GM13977 (cell line): ENCODE data around the gene EPAS1.

Source experiments
- DNase-seq: peaks from one replicate; pipeline ENCODE4 v3.0.0; 2012; ENCODE audit warnings: low spot score
- in situ Hi-C: fragments of 300-500 bp; cut with MboI; formaldehyde crosslinking; loops from one replicate; pipeline ENCODE4 v1.12.0; 2022; ENCODE audit warnings: low sequenced_read_pairs, low pct_unique_long_range_greater_than_20kb, mixed read lengths, inconsistent platforms; ENCODE audit not compliant: unreplicated experiment
- TF ChIP-seq, protein P1 (sequence below): IDR thresholded peaks from 2 replicates; pipeline ENCODE4 v1.5.1; 2012; ENCODE audit warnings: mild to moderate bottlenecking, control low read depth; ENCODE audit not compliant: insufficient read depth; ENCODE audit errors: extremely low read depth, missing control alignments

Gene EPAS1

DNA sequence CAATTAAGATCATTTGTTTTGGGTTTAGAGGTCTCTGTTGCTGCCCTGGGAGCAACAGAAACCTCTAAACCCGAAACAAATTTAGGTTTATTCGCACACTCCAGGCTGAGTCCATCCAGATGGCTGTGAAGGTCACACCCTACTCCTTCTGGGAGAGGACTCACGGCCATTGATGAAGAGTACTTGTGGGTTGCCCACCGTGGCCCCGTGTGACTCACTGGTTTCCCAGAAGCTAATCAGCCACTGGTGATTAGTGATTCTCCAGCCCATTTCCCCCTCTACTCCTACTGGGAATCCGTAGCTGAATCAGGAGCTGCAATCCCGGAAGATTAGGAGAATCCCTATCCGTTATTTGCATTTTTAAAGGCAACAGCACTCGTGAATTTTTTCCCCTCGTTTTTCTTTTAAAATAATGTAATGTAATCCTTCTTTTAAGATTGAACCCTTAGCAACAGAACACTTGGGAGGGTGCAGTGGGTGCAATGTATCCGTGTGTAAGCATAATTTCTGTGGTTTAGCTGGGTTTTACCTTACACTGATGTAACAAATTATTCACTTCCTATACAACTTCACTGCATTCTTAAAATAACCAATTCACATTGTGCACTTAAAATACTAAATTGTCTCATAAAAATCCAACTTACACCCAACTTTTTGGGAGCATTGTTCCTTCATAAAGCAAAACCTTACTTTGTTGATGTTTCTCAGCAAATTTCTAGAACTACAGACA, 27.5 kb upstream of the EPAS1 start:
- TF ChIP-seq, protein P1, sequence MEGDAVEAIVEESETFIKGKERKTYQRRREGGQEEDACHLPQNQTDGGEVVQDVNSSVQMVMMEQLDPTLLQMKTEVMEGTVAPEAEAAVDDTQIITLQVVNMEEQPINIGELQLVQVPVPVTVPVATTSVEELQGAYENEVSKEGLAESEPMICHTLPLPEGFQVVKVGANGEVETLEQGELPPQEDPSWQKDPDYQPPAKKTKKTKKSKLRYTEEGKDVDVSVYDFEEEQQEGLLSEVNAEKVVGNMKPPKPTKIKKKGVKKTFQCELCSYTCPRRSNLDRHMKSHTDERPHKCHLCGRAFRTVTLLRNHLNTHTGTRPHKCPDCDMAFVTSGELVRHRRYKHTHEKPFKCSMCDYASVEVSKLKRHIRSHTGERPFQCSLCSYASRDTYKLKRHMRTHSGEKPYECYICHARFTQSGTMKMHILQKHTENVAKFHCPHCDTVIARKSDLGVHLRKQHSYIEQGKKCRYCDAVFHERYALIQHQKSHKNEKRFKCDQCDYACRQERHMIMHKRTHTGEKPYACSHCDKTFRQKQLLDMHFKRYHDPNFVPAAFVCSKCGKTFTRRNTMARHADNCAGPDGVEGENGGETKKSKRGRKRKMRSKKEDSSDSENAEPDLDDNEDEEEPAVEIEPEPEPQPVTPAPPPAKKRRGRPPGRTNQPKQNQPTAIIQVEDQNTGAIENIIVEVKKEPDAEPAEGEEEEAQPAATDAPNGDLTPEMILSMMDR = no peak
- DNase-seq = no peak
- in situ Hi-C loops = no loop called here

DNA sequence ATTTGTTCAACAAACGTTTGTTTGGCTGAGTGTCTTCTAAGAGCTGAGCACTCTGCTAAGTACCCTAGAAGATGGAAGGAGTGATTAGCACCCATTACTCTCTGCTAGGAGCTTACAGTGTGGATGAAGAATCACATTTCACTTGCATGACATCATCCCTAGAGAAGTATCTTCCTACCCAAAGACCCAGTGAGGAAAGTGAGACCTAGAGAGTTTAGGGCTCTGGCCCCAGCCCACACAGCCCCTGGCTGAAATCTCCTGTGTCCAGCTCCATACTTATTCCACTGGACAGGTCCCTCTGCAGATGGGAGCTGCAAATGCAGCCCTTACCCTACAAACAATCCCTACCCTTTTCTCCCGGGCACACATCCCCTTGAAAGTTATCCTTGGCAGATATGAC, 26.8 kb upstream of the EPAS1 start:
- DNase-seq = no peak
- TF ChIP-seq, protein P1 = no peak
- in situ Hi-C loops = no loop called here

DNA sequence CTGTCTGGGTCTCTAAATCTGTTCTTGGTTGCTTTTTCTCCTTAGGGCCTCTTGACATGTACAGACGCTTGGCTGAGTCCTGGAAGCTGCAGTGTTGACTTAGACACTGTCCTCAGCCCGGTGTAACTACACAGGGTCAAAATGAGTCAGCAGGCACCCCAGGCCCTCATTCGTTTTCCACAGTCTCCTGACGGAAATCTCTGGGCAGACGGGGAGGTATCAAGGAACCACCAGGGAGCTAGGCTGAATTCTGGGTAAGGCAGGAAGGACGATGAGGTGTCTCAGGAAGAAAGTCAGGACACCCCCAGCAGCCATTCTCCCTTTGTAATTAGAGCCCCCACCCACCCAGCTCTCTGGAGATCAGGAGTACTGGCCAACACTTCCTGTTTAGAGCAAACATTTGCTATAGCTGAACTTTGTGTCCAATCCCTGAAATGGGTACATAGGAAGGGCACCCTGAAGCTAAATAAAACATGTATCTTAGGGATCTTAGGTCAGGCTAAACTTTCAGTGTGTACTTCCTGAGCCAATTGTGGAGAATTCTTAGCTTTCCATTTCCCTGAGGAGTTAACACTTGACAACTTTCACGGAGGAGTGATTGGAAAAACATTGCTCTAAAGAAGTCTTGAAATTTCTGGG, 23.9 kb upstream of the EPAS1 start:
- in situ Hi-C loops = no loop called here
- TF ChIP-seq, protein P1 = no peak
- no peak for DNase-seq

DNA sequence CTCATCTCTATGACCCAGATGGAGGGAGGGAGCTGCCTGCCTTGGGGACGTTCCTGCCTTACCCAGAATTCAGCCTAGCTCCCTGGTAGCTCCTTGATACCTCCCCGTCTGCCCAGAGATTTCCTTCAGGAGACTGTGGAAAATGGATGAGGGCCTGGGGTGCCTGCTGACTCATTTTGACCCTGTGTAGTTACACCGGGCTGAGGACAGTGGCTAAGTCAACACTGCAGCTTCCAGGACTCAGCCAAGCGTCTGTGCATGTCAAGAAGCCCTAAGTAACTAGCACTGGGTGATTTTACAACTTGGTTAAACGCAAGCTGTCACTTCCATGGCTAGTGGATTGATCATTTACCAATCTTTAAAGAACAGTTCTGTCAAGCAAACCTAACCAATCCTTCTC, 23.3 kb upstream of the EPAS1 start:
- TF ChIP-seq, protein P1 = no peak
- in situ Hi-C loops = no loop called here
- no peak for DNase-seq

DNA sequence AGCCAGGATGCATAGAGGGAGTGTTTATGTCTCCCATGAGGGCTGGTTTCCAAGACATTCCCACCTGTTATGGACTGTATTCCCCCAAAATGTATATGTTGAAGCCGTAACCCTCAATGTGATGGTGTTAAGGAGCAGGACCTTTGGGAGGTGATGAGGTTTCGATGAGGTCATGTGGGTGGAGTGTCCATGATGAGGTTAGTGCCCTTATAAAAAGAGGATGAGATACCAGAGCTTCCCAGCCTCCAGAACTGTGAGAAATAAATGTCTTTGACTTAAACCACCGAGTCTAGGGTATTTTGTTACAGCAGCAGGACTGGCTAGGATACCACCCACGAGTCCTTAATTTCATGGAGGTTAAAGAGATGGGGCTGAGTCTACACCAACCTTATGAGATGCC, 22.6 kb upstream of the EPAS1 start:
- TF ChIP-seq, protein P1 = no peak
- in situ Hi-C loops = no loop called here
- no peak for DNase-seq

DNA sequence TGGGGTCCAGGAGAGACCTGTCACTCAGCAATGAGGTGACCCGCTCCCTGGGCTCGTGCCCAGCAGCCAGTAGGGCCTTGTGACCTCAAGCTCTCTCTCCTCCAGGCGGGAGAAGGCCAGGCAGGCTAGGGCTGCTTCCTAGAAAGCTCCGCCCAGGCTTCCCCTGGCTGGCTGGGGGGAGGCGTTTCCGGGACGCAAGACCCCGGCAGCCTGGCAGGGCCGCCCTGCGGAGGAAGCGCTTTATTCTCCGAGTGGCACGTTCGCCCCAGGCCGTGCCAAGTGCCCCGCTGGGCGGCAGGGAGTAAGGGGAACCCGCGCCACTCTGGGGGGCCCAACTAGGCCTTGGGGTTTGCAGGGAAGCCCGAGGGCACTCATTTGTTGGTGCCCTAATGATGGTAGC, 21.2 kb upstream of the EPAS1 start:
- in situ Hi-C loops = no loop called here
- TF ChIP-seq, protein P1 = no peak
- no peak for DNase-seq
